WTC11 (cell line): ENCODE data around the gene SLC16A9. TPM values are rescaled to one million over a fixed set of nuclear protein-coding genes. Genes with fewer than 3 reads are reported as not detected.

Experiments
- ATAC-seq: fragments of 200-7000 bp; cut with Tn5 transposase; 2 replicates; pipeline ENCODE4 v1.10.0; 2021; ENCODE audit warnings: mild to moderate bottlenecking, moderate library complexity
- CTCF ChIA-PET: fragments of 300-600 bp; sonication (Branson Sonifier 250); formaldehyde crosslinking; loops from one replicate; lab custom pipeline; 2021; ENCODE audit warnings: antibody characterized with exemption; lab: Charles Lee
- POLR2A ChIA-PET: fragments of 350-600 bp; sonication (Branson Sonifier 250); formaldehyde crosslinking; loops from one replicate; lab custom pipeline; 2021; ENCODE audit warnings: antibody characterized with exemption; lab: Charles Lee
- DNase-seq: peaks from one replicate; pipeline ENCODE4 v3.0.0; 2021; ENCODE audit warnings: low spot score
- H3K27ac Mint-ChIP-seq: 2 replicates; pipeline ENCODE4 v1.8.0; 2021; ENCODE audit warnings: mixed read lengths
- H3K27me3 Mint-ChIP-seq: 2 replicates; pipeline ENCODE4 v1.8.0; 2021; ENCODE audit warnings: low read depth, mild to moderate bottlenecking, moderate library complexity, mixed read lengths
- H3K36me3 Mint-ChIP-seq: 2 replicates; pipeline ENCODE4 v1.8.0; 2021; ENCODE audit warnings: mixed read lengths
- H3K4me1 Mint-ChIP-seq: 2 replicates; pipeline ENCODE4 v1.8.0; 2022; ENCODE audit warnings: mixed read lengths
- H3K4me3 Mint-ChIP-seq: 2 replicates; pipeline ENCODE4 v1.8.0; 2021; ENCODE audit warnings: mild to moderate bottlenecking, moderate library complexity, mixed read lengths
- H3K9me3 Mint-ChIP-seq: 2 replicates; pipeline ENCODE4 v1.8.0; 2021; ENCODE audit warnings: mixed read lengths
- ATF1 ChIP-seq: sonication (generic); formaldehyde crosslinking; IDR thresholded peaks from 2 replicates; pipeline ENCODE4 v1.8.1; 2023; ENCODE audit warnings: mild to moderate bottlenecking, moderate library complexity, missing genetic modification reagents
- CTCF ChIP-seq: fragments of 200-600 bp; IDR thresholded peaks from 2 replicates; pipeline ENCODE4 v1.8.0; 2022; ENCODE audit warnings: antibody characterized with exemption
- ESRRA ChIP-seq: sonication (generic); formaldehyde crosslinking; IDR thresholded peaks from 2 replicates; pipeline ENCODE4 v1.8.1; 2022; ENCODE audit warnings: mild to moderate bottlenecking, missing genetic modification reagents, borderline replicate concordance
- GTF2I ChIP-seq: fragments of 250-450 bp; sonication (Bioruptor Pico); conservative IDR thresholded peaks from 2 replicates; pipeline ENCODE4 v1.4.0; 2021; ENCODE audit warnings: mild to moderate bottlenecking
- JAZF1 ChIP-seq: fragments of 250-450 bp; sonication (Bioruptor Pico); IDR thresholded peaks from 2 replicates; pipeline ENCODE4 v1.9.0; 2021; ENCODE audit warnings: moderate library complexity, mild to moderate bottlenecking, inconsistent platforms
- JUN ChIP-seq: sonication (generic); formaldehyde crosslinking; IDR thresholded peaks from 2 replicates; pipeline ENCODE4 v1.8.0; 2023; ENCODE audit warnings: mild to moderate bottlenecking, missing genetic modification reagents
- MXD4 ChIP-seq: fragments of 250-450 bp; sonication (Bioruptor Pico); IDR thresholded peaks from 2 replicates; pipeline ENCODE4 v1.8.0; 2021; ENCODE audit warnings: mild to moderate bottlenecking, moderate library complexity, borderline replicate concordance
- NR3C1 ChIP-seq: sonication (generic); formaldehyde crosslinking; conservative IDR thresholded peaks from 2 replicates; pipeline ENCODE4 v1.8.1; 2023; ENCODE audit warnings: low read depth, mild to moderate bottlenecking, missing genetic modification reagents
- SOX15 ChIP-seq: fragments of 250-450 bp; sonication (Bioruptor Pico); IDR thresholded peaks from 2 replicates; pipeline ENCODE4 v1.9.0; 2021; ENCODE audit warnings: mild to moderate bottlenecking
- ZNF219 ChIP-seq: sonication (generic); formaldehyde crosslinking; IDR thresholded peaks from 2 replicates; pipeline ENCODE4 v1.8.0; 2023; ENCODE audit warnings: missing genetic modification reagents, mild to moderate bottlenecking, borderline replicate concordance
- ZNF263 ChIP-seq: sonication (generic); formaldehyde crosslinking; IDR thresholded peaks from 2 replicates; pipeline ENCODE4 v1.8.1; 2022; ENCODE audit warnings: low read depth, mild to moderate bottlenecking, moderate library complexity, missing genetic modification reagents
- ZSCAN18 ChIP-seq: fragments of 250-450 bp; sonication (Bioruptor Pico); IDR thresholded peaks from 2 replicates; pipeline ENCODE4 v2.1.2; 2022; ENCODE audit warnings: mild to moderate bottlenecking, moderate library complexity
- total RNA-seq: library from RNA; stranded (reverse); gene quantifications from 3 replicates; pipeline ENCODE4 v1.2.3, GENCODE V29; 2021
- TF ChIP-seq, protein P1 (sequence below): sonication (generic); formaldehyde crosslinking; IDR thresholded peaks from 2 replicates; pipeline ENCODE4 v1.8.1; 2022; ENCODE audit warnings: mild to moderate bottlenecking, missing genetic modification reagents, moderate library complexity, borderline replicate concordance
- TF ChIP-seq, protein P2 (sequence below): fragments of 250-450 bp; sonication (Bioruptor Pico); IDR thresholded peaks from 2 replicates; pipeline ENCODE4 v1.9.0; 2021; ENCODE audit warnings: mild to moderate bottlenecking, borderline replicate concordance
- TF ChIP-seq, protein P3 (sequence below): sonication (generic); formaldehyde crosslinking; IDR thresholded peaks from 2 replicates; pipeline ENCODE4 v1.8.0; 2023; ENCODE audit warnings: missing genetic modification reagents, mild to moderate bottlenecking, borderline replicate concordance
- TF ChIP-seq, protein P4 (sequence below): fragments of 250-450 bp; sonication (Bioruptor Pico); IDR thresholded peaks from 2 replicates; pipeline ENCODE4 v1.9.0; 2021; ENCODE audit warnings: mild to moderate bottlenecking
- TF ChIP-seq, protein P5 (sequence below): sonication (generic); formaldehyde crosslinking; conservative IDR thresholded peaks from 2 replicates; pipeline ENCODE4 v1.8.1; 2022; ENCODE audit warnings: mild to moderate bottlenecking, missing genetic modification reagents

SLC16A9 gene
- total RNA-seq, 1 experiment from 2014 or later: 4.0 TPM

- CTCF ChIA-PET: no interaction called here
- no peak overlapping the region; the same call in 1 of the 2 replicates for H3K27ac Mint-ChIP-seq
- TF ChIP-seq, protein P1, sequence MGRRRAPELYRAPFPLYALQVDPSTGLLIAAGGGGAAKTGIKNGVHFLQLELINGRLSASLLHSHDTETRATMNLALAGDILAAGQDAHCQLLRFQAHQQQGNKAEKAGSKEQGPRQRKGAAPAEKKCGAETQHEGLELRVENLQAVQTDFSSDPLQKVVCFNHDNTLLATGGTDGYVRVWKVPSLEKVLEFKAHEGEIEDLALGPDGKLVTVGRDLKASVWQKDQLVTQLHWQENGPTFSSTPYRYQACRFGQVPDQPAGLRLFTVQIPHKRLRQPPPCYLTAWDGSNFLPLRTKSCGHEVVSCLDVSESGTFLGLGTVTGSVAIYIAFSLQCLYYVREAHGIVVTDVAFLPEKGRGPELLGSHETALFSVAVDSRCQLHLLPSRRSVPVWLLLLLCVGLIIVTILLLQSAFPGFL (CRISPR knock-in tag): no peak
- TF ChIP-seq, protein P2, sequence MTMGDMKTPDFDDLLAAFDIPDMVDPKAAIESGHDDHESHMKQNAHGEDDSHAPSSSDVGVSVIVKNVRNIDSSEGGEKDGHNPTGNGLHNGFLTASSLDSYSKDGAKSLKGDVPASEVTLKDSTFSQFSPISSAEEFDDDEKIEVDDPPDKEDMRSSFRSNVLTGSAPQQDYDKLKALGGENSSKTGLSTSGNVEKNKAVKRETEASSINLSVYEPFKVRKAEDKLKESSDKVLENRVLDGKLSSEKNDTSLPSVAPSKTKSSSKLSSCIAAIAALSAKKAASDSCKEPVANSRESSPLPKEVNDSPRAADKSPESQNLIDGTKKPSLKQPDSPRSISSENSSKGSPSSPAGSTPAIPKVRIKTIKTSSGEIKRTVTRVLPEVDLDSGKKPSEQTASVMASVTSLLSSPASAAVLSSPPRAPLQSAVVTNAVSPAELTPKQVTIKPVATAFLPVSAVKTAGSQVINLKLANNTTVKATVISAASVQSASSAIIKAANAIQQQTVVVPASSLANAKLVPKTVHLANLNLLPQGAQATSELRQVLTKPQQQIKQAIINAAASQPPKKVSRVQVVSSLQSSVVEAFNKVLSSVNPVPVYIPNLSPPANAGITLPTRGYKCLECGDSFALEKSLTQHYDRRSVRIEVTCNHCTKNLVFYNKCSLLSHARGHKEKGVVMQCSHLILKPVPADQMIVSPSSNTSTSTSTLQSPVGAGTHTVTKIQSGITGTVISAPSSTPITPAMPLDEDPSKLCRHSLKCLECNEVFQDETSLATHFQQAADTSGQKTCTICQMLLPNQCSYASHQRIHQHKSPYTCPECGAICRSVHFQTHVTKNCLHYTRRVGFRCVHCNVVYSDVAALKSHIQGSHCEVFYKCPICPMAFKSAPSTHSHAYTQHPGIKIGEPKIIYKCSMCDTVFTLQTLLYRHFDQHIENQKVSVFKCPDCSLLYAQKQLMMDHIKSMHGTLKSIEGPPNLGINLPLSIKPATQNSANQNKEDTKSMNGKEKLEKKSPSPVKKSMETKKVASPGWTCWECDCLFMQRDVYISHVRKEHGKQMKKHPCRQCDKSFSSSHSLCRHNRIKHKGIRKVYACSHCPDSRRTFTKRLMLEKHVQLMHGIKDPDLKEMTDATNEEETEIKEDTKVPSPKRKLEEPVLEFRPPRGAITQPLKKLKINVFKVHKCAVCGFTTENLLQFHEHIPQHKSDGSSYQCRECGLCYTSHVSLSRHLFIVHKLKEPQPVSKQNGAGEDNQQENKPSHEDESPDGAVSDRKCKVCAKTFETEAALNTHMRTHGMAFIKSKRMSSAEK (CRISPR knock-in tag): no peak
- TF ChIP-seq, all 79 proteins: peak for 0
- Mint-ChIP-seq H3K4me3 (no peak overlapping the region), H3K9me3 (no peaks in the 10 kb centered on the region), H3K36me3 (peaks cover 3% of the 10 kb centered on the region; the same call in 1 of the 2 replicates), H3K4me1 (peaks cover 20% of the 10 kb centered on the region), H3K27me3 (peaks cover 31% of the 10 kb centered on the region)
- no peak for ATAC-seq
- no peak for DNase-seq
- POLR2A ChIA-PET: interaction anchor here (0.5 kb wide), 1 partner anchor 1126 kb away, joined by 3 read pairs; no protein-coding TSS in a partner anchor
These were observed 3.7 kb downstream of the SLC16A9 start for GRCh38 chr10:59705931-59706330.

DNA sequence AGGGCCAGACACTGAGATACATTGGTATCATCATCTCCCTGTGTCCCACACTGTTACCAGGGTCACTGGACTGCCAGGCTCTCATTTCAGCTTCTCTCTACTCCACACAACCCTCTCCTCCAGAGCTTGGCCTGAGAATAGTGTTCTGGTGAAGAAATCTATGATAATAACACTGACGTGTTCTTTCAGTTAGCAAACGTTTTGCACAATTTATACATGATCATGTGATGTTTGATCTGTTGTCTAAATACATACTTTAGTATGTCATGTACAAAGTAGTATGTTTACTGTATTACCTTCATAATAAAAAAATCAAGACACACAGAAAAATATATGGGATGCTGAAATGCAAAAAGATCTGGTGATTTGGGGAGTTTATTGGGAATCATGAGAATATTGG, 5.0 kb downstream of the SLC16A9 start:
- peaks cover 21% of the 10 kb centered on the region for H3K27me3 Mint-ChIP-seq

DNA sequence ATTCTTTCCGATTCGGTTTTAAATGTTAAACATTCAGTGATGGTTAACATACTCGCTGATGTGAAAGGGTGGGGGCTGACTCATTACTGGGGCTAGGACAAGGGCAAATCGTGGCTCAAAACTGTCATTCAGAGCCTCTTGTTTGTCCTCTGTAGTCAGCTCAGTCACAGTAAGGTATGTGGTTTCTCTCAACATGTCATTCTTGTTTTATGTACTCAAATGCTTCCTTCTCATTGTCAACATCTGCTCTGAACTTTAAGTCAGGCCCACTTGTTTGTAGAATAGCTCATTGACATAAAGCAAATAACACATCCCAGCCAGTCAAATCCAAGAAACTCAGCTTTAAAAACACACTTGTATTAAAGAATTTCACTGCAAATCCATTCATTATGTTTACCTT, 7.3 kb downstream of the SLC16A9 start:
- DNase-seq: no peak
- ChIA-PET CTCF (interaction anchor here (0.6 to 2.5 kb wide), 5 partner anchors 73 to 327 kb away, joined by 3 to 15 read pairs (median 9); no protein-coding TSS in a partner anchor), POLR2A (no interaction called here)
- no peak for ATAC-seq
- Mint-ChIP-seq H3K4me3 (no peak overlapping the region), H3K4me1 (peaks cover 15% of the 10 kb centered on the region), H3K27ac (no peak overlapping the region), H3K36me3 (peaks cover 3% of the 10 kb centered on the region; the same call in 1 of the 2 replicates), H3K9me3 (no peaks in the 10 kb centered on the region), H3K27me3 (peaks cover 2% of the 10 kb centered on the region)
- TF ChIP-seq, protein P3, sequence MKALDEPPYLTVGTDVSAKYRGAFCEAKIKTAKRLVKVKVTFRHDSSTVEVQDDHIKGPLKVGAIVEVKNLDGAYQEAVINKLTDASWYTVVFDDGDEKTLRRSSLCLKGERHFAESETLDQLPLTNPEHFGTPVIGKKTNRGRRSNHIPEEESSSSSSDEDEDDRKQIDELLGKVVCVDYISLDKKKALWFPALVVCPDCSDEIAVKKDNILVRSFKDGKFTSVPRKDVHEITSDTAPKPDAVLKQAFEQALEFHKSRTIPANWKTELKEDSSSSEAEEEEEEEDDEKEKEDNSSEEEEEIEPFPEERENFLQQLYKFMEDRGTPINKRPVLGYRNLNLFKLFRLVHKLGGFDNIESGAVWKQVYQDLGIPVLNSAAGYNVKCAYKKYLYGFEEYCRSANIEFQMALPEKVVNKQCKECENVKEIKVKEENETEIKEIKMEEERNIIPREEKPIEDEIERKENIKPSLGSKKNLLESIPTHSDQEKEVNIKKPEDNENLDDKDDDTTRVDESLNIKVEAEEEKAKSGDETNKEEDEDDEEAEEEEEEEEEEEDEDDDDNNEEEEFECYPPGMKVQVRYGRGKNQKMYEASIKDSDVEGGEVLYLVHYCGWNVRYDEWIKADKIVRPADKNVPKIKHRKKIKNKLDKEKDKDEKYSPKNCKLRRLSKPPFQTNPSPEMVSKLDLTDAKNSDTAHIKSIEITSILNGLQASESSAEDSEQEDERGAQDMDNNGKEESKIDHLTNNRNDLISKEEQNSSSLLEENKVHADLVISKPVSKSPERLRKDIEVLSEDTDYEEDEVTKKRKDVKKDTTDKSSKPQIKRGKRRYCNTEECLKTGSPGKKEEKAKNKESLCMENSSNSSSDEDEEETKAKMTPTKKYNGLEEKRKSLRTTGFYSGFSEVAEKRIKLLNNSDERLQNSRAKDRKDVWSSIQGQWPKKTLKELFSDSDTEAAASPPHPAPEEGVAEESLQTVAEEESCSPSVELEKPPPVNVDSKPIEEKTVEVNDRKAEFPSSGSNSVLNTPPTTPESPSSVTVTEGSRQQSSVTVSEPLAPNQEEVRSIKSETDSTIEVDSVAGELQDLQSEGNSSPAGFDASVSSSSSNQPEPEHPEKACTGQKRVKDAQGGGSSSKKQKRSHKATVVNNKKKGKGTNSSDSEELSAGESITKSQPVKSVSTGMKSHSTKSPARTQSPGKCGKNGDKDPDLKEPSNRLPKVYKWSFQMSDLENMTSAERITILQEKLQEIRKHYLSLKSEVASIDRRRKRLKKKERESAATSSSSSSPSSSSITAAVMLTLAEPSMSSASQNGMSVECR (CRISPR knock-in tag): no peak
- TF ChIP-seq MXD4 (CRISPR knock-in tag) (no peak), CTCF (no peak), JUN (no peak)
- TF ChIP-seq, protein P4, sequence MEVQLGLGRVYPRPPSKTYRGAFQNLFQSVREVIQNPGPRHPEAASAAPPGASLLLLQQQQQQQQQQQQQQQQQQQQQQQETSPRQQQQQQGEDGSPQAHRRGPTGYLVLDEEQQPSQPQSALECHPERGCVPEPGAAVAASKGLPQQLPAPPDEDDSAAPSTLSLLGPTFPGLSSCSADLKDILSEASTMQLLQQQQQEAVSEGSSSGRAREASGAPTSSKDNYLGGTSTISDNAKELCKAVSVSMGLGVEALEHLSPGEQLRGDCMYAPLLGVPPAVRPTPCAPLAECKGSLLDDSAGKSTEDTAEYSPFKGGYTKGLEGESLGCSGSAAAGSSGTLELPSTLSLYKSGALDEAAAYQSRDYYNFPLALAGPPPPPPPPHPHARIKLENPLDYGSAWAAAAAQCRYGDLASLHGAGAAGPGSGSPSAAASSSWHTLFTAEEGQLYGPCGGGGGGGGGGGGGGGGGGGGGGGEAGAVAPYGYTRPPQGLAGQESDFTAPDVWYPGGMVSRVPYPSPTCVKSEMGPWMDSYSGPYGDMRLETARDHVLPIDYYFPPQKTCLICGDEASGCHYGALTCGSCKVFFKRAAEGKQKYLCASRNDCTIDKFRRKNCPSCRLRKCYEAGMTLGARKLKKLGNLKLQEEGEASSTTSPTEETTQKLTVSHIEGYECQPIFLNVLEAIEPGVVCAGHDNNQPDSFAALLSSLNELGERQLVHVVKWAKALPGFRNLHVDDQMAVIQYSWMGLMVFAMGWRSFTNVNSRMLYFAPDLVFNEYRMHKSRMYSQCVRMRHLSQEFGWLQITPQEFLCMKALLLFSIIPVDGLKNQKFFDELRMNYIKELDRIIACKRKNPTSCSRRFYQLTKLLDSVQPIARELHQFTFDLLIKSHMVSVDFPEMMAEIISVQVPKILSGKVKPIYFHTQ (CRISPR knock-in tag): no peak

More for the DNA sequence above, 5.0 kb downstream of the SLC16A9 start:
- ChIA-PET POLR2A (no interaction called here), CTCF (no interaction called here)
- ATAC-seq: no peak
- H3K4me1 Mint-ChIP-seq: peaks cover 21% of the 10 kb centered on the region
- no peak overlapping the region for H3K27ac Mint-ChIP-seq
- no peaks in the 10 kb centered on the region for H3K9me3 Mint-ChIP-seq
- H3K4me3 Mint-ChIP-seq: no peak overlapping the region
- DNase-seq: no peak
- H3K36me3 Mint-ChIP-seq: peaks cover 3% of the 10 kb centered on the region; the same call in 1 of the 2 replicates
- no peak for TF ChIP-seq JAZF1
- no peak for TF ChIP-seq ZNF219 (CRISPR knock-in tag)
- TF ChIP-seq GTF2I (CRISPR knock-in tag): no peak
- TF ChIP-seq ZNF263: no peak
- TF ChIP-seq ZSCAN18 (CRISPR knock-in tag): no peak
- no peak for TF ChIP-seq SOX15 (CRISPR knock-in tag)
- TF ChIP-seq NR3C1 (CRISPR knock-in tag): no peak
- no peak for TF ChIP-seq ATF1 (CRISPR knock-in tag)
- TF ChIP-seq, protein P5, sequence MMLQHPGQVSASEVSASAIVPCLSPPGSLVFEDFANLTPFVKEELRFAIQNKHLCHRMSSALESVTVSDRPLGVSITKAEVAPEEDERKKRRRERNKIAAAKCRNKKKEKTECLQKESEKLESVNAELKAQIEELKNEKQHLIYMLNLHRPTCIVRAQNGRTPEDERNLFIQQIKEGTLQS (CRISPR knock-in tag): no peak
- TF ChIP-seq ESRRA (CRISPR knock-in tag): no peak
